ENCODE data around the gene URM1.

The URM1 gene

DNA sequence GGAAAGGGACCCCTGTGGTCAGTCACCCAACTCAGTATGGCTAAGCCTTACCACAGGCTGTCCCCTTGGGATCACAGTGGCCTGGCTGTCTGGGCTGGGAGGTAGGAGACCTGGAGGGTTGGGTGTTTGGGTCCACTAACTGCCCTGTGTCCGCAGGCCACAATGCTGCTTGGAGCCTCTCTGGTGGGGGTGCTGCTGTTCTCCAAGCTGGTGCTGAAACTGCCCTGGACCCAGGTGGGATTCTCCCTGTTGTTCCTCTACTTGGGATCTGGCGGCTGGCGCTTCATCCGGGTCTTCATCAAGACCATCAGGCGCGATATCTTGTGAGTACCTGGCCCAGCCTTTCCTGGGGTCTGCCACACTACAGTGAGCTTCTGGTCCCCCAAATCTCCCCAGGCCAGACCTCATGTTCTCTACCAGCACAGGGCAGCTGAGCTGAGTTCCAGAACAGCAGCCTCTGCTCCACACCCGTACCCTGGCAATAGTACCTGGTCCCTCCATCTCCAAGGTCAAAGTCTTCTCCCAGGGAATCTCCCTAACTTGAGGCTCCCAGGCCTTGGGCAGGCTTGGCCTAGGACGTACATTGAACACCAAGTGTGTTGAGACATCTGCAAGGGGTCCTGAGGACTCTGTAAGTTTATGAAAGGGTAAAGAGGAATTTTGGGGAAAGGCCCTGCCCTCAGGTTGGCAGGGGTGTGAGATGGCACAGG lies 28.0 kb upstream of the URM1 start:
- TF ChIP-seq, protein P1, sequence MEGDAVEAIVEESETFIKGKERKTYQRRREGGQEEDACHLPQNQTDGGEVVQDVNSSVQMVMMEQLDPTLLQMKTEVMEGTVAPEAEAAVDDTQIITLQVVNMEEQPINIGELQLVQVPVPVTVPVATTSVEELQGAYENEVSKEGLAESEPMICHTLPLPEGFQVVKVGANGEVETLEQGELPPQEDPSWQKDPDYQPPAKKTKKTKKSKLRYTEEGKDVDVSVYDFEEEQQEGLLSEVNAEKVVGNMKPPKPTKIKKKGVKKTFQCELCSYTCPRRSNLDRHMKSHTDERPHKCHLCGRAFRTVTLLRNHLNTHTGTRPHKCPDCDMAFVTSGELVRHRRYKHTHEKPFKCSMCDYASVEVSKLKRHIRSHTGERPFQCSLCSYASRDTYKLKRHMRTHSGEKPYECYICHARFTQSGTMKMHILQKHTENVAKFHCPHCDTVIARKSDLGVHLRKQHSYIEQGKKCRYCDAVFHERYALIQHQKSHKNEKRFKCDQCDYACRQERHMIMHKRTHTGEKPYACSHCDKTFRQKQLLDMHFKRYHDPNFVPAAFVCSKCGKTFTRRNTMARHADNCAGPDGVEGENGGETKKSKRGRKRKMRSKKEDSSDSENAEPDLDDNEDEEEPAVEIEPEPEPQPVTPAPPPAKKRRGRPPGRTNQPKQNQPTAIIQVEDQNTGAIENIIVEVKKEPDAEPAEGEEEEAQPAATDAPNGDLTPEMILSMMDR (IDR thresholded peaks at IDR 0.05), result no peak

DNA sequence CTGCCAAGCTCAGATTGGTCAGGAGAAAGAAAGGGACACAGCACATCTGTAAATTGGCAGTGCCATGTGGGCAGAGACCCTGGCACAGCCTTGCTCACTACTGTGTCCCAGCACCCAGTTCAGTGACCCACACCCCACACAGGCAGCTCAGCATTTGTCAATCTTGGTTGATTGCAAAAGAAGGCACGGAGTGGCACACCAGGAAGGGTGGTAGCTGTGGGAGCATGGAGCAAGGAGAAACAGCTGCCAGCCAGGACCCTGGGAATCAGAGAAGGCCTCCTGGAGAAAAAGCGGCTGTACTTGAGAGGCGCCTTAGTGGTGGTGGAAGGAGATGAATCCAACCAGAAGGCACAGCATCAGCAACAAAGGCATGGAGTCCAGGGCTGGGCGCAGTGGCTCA lies 27.3 kb upstream of the URM1 start:
- TF ChIP-seq, protein P1 (IDR thresholded peaks at IDR 0.05), result no peak

DNA sequence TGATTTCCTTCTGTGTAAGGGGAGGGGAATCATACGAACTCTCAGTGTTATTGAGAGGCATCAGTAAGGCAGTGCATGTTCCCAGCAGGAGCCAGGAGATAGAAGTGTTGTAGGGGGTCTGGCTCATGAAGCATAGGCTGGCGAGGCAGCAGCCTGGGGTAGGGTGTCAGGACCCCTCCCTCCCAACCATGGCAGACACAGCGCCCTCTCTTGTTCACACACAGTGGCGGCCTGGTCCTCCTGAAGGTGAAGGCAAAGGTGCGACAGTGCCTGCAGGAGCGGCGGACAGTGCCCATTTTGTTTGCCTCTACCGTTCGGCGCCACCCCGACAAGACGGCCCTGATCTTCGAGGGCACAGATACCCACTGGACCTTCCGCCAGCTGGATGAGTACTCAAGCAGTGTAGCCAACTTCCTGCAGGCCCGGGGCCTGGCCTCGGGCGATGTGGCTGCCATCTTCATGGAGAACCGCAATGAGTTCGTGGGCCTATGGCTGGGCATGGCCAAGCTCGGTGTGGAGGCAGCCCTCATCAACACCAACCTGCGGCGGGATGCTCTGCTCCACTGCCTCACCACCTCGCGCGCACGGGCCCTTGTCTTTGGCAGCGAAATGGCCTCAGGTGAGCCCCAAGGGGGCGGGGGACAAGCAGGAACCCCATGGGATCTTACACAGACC lies 26.1 kb upstream of the URM1 start:
- TF ChIP-seq, protein P1 (IDR thresholded peaks at IDR 0.05), result no peak

DNA sequence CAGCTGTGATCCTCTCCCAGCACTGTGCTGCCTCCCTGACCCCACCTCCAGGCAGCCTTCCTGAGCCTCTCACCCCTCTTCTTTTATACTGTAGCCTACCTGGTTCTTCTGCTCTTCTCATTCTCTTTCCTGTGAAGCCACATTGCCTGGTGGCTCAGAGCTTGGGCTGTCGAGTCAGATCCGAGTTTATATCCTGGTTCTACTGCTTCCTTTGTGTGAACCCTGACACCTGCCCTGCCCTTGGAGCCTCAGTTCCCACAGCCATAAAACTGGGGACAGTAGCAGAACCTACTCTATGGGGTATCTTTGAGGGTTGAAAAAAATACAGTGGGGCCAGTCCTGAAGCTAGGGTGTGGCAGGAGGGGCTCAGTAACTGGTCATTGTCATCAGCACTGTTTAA lies 22.0 kb upstream of the URM1 start:
- TF ChIP-seq, protein P1 (IDR thresholded peaks at IDR 0.05), result no peak

DNA sequence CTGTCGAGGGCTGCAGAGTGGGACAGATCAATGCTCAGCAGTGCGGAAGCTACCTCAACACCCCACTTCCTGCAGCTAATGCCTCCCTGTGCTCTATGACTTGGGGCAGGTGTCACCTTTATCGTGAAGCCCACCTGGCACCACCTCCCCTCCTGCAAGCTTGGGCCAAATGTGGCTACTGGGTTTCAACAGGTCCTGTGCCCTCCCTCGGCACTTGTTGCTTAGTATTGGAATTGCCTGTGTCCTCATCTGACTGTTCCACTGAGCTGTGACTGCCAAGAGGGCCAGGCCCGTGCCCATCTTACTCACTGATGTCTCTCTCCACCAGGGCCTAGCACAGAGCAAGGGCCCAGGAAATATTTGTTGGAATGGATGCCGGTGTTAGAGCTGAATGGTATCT lies 21.4 kb upstream of the URM1 start:
- TF ChIP-seq, protein P1 (IDR thresholded peaks at IDR 0.05), result no peak

DNA sequence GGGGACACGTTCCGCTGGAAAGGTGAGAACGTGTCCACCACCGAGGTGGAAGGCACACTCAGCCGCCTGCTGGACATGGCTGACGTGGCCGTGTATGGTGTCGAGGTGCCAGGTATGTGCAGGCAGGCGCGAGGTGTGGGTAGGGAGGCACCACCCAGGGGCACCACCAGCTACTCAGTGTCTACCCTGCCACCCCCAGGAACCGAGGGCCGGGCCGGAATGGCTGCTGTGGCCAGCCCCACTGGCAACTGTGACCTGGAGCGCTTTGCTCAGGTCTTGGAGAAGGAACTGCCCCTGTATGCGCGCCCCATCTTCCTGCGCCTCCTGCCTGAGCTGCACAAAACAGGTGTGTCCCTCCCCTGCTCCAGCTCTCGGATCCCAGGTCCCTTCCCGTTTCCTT lies 15.7 kb upstream of the URM1 start:
- TF ChIP-seq, protein P1 (IDR thresholded peaks at IDR 0.05), result no peak

DNA sequence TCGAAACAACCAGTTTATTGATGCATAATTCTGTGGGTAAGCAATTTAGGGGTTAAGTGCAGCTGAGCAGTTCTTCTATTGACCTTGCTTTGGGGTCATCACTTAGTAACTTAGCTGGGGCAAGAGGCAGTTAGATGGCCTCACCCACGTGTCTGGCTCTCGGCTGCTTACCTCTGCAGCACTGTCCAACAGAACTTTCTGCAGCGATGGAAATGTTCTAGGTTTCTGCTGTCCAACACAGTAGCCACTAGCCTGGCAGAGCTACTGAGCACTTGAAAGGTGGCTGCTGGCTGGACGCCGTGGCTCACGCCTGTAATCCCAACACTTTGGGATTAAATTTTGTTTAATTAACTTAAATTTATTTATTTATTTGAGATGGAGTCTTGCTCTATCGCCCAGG lies 13.1 kb upstream of the URM1 start:
- TF ChIP-seq, protein P1 (IDR thresholded peaks at IDR 0.05), result no peak

Data from LNCAP (cell line).